GF-D8 (cell line): ENCODE measurements around the gene B3GAT3.
"Not testable (repeated sequence)": the region's sequence is repeated elsewhere in the genome, so short reads cannot be mapped to it uniquely, and the experiment has no call there.

Experiments used
- DNase-seq: peaks from one replicate; lab custom pipeline; 2025; lab: John Stamatoyannopoulos, UW

B3GAT3 gene

DNA sequence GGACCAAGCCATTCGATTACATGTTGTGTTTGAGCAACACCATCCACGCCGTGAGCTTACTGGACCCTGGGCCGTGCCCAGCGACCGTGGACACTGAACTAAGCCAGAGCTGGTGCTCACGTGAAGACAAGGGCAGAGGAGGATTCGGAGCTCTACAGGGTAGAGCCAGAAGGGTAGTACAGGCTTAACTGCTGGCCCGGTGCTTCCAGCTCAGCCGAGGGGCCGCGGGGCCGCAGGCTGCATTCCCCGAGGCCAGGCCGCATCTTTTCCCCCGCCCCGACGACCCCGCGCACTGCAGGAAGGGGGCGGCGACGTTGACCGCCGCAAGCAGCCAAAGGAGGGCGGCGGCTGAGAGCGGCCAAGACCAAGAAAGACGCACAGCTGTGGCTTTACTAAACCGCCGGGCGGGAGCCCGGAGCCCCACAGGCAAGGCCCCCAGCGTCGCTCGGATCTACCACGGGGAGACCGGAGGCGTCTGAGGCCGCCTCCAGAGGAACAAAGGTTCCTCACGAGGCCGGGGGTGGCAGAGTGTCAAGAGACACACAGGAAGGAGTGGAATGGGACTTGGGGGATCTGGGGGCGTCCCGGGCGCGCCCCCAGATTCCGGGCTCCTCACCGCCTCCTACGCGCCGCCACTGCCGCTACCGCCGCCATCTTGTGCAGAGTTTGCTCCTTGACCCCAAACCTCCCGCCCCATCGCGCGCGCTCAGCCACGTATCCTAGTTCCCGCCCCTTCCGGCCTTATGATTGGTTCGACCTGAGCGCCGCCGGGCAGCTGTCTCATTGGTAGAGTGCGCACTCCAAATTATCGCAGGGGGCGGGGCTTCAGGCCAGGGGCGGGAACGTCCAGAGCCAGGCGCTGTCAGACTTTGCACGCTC, 24.4 kb upstream of the B3GAT3 start, which contains the start of gene GANAB:
Gene GANAB (minus strand): TSS at position 668 of the 879 bp plus-strand sequence. CDS start 14 bp downstream, at position 654.
- DNase-seq, result peak; percentile 87

DNA sequence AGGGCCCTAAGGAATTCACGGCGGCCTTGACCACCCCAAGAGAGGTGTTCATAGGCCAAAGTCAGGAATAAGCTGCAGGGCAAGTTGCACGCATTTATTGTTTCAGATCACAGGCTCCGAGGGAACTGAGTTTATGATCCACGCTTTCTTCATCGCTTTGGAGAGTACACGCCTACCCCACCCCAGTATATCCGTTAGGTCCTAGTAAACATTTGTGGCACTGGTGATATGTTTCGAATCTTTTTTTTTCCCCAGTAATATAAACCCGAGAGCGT, 23.8 kb upstream of the B3GAT3 start:
- no peak for DNase-seq

DNA sequence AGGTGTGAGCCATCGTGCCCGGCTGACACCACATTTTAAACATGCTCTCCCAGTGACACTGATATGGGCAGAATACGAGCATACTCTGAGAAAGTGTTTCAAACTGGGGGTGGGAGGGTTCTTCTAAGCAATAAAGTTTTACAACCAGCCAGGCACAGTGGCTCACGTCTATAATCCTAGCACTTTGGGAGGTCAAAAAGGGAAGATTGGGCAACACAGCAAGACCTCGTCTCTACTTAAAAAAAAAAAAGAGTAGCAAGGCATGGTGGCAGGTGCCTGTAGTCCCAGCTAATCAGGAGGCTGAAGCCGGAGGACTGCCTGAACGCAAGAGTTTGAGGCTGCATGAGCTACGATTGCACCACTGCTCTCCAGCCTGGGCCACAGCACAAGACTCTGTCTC, 22.4 kb upstream of the B3GAT3 start:
- no peak for DNase-seq

DNA sequence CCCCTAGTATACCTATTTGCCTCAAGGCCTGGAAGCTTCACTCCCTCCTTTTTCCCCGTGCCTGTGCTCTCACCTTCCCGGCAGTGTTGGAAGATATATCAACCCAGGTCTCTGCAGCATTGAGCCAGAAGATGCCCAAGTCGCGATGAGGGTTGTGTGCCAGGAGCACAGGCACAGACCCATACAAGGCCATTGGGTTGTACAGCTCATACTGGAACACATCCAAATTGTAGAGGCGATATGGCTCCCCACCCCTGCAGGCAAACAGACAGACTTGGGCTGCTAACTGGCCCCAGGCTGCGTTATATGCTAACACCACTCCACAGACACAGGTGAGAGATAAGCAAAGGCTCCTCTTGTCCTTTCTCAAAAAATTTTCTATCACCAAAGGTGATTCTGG, 10.7 kb upstream of the B3GAT3 start:
- no peak for DNase-seq

DNA sequence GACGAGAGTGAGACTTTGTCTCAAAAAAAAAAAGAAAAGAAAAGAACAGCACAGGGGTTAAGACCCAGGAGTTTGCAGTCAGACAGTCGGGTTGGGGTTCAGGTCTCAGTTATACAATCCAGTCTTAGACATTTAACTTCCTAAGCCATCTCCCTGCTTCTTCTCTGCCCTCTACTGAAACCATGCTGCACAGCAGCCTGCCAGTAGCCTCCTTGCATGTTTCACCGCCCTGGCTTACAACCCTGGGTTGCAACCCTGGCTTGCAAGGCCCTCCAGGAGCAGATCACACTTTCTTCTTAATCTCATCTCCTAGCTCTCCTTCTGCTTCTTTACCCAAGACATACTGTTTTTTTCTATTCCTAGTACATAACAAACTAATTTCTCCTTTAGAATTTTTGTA, 5.9 kb upstream of the B3GAT3 start:
- no peak for DNase-seq

DNA sequence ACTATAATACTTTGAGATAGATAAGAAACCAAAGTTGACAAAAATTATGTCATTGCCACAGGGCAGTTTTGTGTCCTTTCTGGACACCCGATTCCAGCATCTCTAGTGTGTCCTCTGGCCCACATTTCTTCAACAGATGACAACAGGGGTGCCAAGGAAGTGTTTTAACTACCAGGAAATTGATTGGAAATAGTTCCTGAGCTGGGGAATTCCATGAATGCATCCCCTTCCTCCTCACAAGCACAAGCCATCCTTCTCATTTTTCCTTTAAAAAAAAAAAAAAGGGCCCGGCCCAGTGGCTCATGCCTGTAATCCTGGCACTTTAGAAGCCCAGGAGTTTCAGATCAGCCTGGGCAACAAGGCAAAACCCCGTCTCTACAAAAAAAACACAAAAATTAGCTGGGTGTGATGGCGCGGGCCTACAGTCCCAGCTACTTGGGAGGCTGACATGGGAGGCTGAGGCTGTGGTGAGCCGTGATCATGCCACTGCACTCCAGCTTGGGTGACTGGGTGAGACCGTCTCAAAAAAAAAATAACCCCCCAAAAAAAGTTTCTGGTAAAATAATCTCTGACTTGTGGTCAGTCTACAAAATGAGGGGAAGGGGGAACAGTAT, 797 bp upstream of the B3GAT3 start:
- DNase-seq, result no peak

DNA sequence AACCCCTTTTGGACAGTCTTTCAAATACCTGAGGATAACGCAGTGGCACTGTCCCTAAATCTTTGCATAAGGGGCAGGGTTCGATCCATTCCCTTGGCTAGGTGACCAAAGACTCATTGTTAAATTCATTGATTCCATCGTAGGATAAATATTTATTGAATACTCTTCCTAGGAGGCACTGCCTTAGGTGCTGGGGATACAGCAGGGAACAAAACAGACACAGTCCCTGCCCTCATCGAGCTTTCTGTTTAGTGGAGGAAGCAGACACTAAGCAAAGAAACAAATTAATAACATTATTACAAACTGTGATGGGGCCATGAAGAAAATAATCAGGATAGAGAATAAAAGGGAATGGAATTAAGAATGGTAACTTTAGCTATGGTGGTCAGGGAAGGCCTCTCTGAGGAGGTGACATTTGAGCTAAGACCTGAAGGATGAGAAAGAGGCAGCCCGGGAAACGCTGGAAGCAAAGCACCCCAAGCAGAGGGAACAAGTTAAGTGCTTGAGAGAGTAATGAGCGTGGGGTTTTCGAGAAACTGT, 689 bp downstream of the B3GAT3 start:
- no peak for DNase-seq

DNA sequence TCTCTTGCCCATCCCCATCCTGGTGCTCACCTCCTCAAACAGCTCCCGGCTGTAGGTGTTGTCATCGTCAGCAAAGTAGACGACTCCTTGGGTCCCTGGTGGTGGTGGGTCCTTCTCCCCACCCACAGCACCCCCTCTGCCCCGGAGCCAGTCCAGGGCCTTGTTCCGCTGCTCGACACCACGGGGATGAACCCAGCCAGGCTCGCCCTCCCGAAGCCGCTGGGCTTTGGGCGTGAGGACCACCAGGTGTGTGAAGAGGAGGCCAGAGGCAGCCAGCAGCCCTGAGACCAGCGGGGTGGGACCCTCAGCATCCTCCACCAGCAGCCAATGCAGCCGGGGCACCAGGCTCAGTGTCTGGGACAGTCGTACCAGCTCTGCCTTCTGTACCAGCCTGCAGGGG, 4.8 kb downstream of the B3GAT3 start:
- DNase-seq, result not testable (repeated sequence)

DNA sequence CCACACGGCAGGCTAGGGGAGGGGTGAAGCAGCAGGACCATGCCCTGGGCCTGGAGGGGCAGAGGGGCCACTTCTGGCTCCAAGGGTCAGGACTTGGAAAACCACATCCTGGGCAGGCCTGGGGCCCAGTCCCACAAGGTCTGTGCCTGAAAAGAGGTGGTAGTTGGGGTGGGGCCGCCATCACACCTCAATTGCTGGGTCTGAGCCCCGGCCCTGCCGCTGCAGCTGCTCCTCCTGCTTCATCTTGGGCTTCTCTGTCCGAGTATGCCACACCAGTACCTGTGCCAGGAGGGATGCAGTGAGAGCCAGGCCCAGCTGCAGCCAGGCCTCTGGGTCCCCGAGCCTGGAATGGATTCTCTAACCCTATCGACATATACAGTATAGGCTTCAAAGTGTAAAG, 6.3 kb downstream of the B3GAT3 start:
- no peak for DNase-seq

DNA sequence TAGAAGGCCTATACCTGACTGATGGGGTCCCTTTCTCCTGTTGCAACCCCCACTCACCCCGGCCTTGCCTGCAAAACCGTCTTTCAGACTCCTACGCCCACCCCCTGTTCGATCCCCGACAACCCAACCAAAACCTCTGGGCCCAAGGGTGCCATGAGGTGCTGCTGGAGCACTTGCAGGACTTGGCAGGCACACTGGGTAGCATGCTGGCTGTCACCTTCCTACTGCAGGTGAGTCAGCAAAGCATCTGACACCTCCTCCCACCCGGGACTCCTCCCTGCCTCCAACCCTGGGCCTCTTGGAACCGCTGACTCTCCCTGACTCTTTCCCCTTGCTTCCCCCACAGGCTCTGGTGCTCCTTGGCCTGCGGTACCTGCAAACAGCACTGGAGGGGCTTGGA, 7.5 kb downstream of the B3GAT3 start:
- DNase-seq, result no peak

DNA sequence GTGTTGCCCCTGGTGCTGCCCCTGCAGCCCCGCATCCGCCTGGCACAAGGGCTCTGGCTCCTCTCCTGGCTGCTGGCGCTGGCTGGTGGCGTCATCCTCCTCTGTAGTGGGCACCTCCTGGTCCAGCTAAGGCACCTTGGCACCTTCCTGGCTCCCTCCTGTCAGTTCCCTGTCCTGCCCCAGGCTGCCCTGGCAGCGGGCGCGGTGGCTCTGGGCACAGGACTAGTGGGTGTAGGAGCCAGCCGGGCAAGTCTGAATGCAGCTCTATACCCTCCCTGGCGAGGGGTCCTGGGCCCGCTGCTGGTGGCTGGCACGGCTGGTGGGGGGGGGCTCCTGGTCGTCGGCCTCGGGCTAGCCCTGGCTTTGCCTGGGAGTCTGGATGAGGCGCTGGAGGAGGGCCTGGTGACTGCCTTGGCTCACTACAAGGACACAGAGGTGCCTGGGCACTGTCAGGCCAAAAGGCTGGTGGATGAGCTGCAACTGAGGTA, 8.5 kb downstream of the B3GAT3 start:
- DNase-seq, result no peak

DNA sequence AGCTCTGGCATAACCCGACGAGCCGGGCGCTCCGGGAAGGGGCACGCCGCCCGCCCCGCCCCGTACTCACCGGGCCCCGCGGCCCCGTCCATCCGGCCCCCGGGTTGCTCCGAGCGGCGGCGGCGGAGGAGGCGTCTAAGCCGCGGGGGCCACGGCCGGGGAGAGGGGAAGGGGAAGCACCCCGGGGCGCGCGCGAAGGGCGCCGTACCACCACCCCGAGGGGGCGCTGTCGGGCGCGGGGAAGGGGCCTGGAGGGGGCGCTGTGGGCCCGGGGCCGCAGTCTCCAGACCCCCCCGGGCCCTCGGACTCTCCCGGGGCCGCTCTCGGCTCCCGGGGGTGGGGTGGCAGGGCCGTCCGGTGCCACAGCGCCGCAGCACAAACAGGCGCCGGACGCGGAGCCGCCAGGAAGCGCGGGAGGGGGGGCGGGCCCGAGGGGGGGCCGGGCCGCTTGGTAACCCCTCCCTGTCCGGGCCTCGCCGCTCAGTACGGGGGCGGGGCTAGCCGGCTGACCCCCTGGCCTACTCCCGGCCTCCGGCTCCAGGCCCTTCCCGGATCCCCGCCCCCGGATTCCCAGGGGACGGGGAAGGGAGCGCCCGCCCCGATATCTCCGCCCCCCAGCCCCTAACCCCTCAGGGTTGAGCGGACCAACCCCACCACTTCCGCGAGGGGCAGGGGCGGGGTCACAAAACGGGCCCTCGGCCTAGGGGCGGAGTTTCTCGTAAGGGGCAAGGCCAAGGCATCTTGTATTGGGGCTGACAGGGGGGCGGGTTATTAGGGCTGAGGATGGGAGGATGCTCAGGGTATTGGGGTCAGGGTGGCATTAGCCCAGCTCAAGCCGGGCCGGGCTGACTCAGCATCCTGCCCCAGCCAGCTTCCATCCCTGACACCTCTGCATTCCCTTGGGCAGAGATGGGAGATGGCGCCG, 9.2 kb downstream of the B3GAT3 start, which contains the start of the genes EML3 and ROM1:
Gene EML3 (minus strand): TSS at position 410 of the 925 bp plus-strand sequence. CDS start 318 bp downstream, at position 92.
Gene ROM1 (plus strand): TSS at position 892 of the 925 bp plus-strand sequence. CDS start 25 bp downstream, at position 917.
- peak; percentile 30 for DNase-seq

DNA sequence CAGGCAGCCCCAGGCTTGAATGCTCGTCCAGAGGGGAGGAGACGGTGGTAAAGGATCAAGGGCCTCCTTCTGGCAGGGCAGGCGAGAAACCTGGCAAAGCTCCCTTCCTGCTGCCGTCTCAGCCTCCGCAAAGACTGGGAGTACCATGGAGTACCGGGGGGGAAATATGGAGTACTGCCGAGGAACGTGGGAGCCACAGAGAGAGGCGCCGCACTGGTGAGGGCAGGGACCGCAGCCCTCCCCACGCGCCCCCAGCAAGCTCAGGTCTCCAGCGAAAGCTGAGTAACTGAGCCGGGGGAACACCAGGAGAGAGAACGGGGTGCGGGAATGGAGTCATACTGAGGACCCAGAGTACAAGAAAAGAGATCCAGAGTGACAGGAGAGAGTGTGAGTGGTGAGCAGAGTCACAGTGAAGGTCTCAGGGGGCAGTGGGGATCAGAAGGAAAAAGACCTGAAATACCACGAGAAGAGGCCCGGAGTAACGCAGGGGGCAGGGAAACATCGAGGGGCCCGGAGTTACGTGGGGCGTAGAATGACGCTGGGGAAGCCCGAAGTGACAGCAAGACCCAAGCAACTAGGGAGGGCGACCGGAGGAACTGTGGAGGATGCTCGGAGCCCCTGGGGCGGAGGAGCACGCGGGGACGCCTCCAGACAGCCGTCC, 10.0 kb downstream of the B3GAT3 start:
- no peak for DNase-seq

DNA sequence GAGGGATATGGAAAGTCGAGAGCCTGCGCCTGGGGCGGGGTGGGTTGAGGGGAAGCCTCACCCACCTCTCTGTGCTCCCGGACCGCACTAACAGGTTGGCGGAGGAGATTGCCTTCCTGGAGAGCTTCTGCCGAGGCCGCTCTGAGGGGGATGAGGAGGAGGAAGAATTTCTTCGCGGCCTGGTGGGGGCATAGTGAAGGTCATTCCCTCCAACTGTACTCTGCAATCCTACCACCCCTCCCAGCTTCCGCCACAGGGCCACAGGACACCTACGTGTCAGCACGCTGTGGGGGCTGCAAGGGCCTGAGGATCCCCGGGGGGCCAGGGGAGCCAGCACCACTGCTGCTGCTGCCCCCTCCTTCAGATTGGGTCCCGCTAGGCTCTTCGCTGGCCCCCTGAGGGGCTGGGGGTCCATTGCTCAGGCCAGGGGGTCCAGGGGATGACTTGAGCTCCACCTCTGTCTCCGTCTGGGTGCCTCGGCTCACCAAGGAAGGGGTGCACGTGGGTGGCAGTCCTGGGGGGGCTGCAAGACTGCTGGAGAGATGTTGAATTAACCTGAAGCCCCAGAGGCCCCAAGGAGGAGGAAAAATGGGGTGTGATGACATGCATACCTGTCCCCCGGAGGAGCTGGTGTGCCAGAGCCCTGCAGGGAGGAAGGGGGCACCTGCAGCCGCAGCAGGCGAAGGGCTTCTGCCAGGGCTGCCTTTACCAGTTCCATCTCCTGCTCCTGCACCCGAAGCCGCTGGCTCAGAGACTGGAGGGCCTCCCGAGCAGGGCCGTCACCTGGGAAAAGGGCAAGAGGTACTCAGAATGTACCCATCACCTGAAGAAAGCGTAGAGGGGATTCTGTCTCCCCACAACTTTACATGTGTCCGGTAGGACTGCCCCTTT, 10.7 kb downstream of the B3GAT3 start:
- no peak for DNase-seq

DNA sequence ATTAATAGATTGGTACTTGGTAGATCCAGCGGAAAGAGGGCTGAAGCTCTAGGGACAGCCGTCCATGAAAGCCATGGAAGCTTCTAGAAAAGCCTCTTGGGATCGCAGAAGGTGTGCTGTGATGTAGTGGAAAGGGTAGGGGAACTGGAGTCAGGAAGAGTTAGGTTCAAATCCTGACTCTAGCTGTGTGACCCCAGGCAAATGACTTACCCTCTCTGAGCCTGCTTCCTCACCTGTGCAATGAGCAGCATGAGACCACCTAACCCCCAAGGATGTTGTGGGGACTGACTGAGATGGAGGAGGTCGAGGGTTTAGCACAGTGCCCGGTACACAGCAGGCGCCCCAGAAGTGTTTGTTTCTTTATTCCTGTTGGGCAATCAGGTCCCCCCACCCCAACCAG, 11.4 kb downstream of the B3GAT3 start:
- DNase-seq, result no peak

DNA sequence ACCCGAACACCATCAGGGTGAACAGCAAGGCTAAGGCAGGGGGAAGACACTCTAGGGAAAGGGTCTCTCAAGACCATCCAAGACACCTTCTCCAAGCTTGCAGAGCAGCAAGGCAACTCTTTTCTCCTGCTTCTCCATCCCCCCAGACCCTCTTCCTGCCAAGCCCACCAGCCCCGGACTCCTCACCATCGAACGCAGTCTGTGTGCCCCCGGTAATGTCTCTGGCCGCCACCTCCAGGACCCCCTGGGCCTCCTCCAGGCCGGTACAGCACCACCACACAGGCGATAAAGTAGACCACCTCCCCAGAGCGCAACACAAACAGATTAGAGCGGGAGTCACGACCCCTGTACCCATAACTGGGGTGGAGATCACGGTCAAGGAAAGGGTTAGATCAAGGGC, 13.0 kb downstream of the B3GAT3 start:
- DNase-seq, result no peak

DNA sequence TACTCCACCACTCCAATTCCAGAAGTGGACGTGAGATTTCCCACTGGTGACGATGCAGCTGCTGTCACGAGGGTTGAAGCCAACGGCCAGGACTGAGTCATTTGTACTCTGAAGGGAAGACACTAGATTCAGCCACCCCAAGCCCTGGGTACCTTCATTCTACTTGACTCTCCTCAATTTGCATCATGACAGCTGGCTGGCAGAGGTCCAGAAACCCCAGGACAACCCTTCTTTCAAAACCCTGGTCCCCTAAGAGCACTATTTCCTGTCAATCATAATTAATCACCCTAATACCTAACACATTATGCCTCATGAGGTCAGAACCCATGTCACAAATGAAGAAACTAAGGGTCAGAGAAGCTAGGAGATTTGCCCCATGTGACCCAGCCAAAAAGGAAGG, 14.1 kb downstream of the B3GAT3 start:
- no peak for DNase-seq

DNA sequence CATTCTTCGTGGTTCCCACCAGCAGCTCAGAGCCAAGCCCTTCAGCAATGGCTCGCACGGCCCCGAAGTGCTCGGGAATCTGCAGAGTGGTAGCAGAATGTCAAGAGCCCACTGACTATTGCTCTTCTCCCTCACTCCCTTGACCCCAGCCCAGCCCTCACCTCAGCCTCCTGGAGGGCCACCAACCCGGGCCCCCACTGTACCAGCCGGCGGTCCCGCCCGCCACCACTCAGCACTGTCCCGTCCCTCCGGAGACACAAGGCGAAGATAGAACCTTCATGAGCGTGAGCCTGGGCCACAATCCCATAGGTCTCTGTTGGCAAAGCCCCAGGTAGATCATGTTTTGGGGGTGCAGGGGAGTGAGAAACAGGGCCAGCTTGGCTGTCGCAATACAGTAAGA, 15.9 kb downstream of the B3GAT3 start:
- DNase-seq, result no peak

DNA sequence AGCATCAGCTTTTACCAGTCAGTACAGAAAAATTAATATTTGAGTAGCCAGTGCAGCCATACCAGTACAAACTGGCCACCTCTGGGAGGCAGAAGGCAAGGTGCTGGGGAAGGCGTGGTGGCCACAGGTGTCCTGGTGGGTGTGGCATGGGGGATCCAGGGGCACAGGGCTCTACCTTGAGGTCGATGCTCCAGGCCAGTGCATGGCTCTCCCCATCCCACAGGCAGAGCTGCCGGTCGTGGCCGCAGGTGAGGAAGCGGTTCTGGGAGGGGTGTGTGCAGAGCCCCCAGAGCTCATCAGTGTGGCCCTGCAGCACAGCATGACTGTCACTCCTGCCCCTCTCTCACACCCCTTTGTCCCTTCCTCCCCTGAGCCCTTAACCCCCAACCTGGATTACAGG, 16.3 kb downstream of the B3GAT3 start:
- no peak for DNase-seq

DNA sequence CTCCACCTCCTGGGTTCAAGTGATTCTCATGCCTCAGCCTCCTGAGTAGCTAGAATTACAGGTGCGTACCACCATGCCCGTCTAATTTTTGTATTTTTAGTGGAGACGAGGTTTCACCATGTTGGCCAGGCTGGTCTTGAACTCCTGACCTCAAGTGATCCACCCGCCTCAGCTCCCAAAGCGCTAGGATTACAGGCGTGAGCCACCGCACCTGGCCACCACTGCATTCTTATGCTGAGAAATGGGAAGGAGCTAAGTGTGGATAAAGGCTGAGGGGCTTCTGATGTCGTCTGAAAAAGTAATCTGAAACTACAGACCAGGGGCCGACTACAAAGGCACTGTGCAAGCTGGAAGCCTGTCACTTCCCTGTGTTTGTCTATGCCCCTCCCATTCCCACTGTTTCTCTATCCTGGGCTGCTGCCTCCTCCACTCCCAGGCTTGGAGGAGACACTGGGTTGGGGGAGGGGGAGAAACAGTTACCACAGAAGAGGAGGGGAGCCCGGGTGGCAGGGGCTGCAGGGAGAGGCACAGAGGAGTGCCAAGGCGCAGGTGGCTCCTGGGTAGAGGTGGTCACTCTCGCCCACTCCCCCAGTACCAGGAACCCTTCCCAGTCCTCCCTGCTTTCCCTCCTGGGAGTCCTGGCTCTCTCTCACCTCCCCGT, 17.2 kb downstream of the B3GAT3 start:
- DNase-seq, result no peak
